ENCODE measurements around the gene RFC5.
A peak's percentile ranks its signal among the peaks of the same experiment; 100 is the strongest.

The RFC5 gene

GRCh38 chr12:118035190-118036041, 18.9 kb downstream of the RFC5 start:
- 0 out of 2 replicates have a peak, but pooled peaks have one; percentile 9 for TF ChIP-seq CTCF (IDR thresholded peaks at IDR 0.05; ENCODE audit: borderline replicate concordance, insufficient read depth, low read depth, low read length)
- H3K4me3 ChIP-seq (ENCODE audit: low read depth, low read length) = no peak overlapping the region

- H3K4me3 ChIP-seq (ENCODE audit: low read depth, low read length) = no peak overlapping the region
- no peak for TF ChIP-seq CTCF (IDR thresholded peaks at IDR 0.05; ENCODE audit: borderline replicate concordance, insufficient read depth, low read depth, low read length)
Observed at GRCh38 chr12:118036672-118037411, 20.3 kb downstream of the RFC5 start.

DNA sequence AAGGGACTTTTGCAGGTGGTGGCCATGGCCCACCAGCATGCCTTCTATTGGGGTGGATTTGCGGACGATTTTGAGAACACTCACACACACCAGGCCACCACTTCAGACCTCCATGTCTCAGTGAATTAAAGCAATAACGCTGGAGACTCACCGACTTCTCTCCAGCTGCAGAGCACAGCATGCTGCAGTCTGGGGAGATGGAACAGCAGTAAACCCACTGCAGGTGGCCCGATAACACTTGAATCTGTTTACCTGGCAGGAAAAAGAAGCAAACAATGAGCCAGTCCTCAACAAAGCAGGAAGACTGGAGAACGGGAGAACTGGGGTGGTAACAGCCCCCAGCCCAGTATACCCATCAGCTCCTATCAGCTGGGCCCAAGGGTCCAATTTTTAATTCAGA, 21.6 kb downstream of the RFC5 start:
- no peak for TF ChIP-seq CTCF (IDR thresholded peaks at IDR 0.05; ENCODE audit: borderline replicate concordance, insufficient read depth, low read depth, low read length)
- H3K4me3 ChIP-seq (ENCODE audit: low read depth, low read length) = no peak overlapping the region

DNA sequence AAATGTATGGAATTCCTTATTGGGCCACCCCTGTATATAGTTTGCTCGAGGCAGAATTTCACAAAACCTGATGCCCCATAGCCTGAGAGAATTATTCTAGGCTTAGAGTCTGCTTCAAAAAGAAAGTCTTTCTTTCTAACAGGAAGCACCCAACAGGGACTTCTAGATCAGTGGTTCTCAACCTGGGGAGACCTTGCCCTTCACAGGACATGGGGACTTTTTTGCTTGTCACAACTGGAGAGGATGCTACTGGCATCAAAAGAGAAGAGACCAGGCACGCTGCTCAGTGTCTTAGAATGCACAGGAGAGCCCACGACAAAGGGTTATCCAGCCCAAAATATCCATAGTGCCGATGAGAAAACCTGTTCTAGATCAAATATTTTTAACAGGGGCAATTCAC, 25.6 kb downstream of the RFC5 start:
- H3K4me3 ChIP-seq (ENCODE audit: low read depth, low read length) = no peak overlapping the region
- TF ChIP-seq CTCF (IDR thresholded peaks at IDR 0.05; ENCODE audit: borderline replicate concordance, insufficient read depth, low read depth, low read length) = no peak

GRCh38 chr12:118044075-118044474, 27.6 kb downstream of the RFC5 start:
- TF ChIP-seq CTCF (IDR thresholded peaks at IDR 0.05; ENCODE audit: borderline replicate concordance, insufficient read depth, low read depth, low read length) = no peak
- H3K4me3 ChIP-seq (ENCODE audit: low read depth, low read length) = no peak overlapping the region

GRCh38 chr12:118044577-118044976, 28.1 kb downstream of the RFC5 start:
- TF ChIP-seq CTCF (IDR thresholded peaks at IDR 0.05; ENCODE audit: borderline replicate concordance, insufficient read depth, low read depth, low read length) = no peak
- no peak overlapping the region for H3K4me3 ChIP-seq (ENCODE audit: low read depth, low read length)

Measured in GM12875 (cell line).